Measurements from ENCODE around the gene CDC25A. TPM values are rescaled to one million over a fixed set of nuclear protein-coding genes. Genes with fewer than 3 reads are reported as not detected.
"Not testable (repeated sequence)": the region's sequence is repeated elsewhere in the genome, so short reads cannot be mapped to it uniquely, and the experiment has no call there.

The CDC25A gene
- 37.1 and 39.7 TPM in 2 replicates for total RNA-seq (2014; rRNA removed; shearing (Covaris generic))

DNA sequence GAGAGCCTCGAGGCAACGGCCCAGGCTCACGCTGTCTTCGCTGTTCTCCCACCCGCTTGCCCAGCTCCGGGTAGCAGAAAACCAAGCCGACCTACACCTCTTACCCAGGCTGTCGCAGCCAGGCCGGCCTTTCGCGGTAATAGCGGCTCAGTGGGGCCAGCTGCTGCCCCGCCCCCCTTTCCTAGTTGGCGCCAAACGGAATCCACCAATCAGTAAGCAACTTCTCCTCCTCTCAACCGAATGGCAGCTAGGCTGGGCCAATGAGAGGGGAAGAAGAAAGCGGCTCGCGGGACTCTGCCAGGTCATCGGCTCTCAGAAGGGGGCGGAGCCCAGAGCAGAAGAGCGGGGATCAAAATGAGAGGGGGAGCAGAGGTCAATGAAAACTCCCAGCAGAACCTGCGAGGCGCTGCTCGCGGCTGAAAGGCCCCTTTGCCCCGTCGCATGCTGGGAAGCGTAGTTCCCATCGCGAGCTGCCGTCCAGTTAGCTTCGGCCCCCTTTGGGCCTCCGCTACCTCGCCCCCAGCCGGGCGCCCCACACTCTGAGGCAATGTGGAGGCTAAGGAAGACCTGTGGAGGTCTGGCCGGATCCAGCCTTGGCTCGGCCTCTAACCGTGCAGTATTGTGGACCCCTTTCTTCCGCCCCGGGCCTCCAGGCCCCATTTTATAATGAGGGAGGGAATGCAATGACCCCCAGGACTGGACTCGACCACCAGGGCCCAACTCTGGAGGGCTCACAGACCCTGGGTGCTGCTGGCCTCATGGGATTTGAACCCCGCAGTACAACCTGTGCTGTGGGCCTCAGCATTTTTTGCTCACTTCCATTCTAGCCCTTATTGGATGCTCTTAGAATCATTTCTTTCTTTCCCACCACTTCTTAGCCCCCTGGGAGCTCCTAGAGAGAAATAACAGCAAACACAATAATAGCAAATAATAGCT, at the start of gene CDC25A:
CDC25A (minus strand) TSS at position 152 of the 936 bp plus-strand sequence. CDS start 470 bp downstream, outside the sequence.
- peak; percentile 97 for DNase-seq (ENCODE audit: low read depth)

GRCh38 chr3:48236531-48236930, 48.3 kb upstream of the CDC25A start:
- no peak for DNase-seq (ENCODE audit: low read depth)

GRCh38 chr3:48233542-48233941, 45.3 kb upstream of the CDC25A start:
- no peak for DNase-seq (ENCODE audit: low read depth)

DNA sequence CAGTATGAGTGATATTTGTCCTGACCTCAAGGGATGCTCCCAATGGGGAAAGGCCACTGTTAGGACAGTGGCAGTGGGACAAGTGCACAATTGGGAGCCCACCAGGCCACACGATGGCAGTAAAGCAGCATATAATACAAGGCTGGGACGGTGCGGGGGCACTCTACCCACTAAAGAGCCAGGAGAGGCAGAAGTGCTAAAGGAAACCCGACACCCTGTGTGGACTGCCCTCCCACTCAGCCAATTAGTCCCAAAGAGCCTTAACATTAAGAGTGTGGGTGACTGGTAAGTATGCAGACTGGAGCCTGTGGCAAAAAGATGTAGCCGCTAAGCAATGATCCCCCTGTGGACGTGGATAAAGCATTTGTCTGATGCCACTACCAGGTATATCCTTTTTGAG, 44.5 kb upstream of the CDC25A start:
- DNase-seq (ENCODE audit: low read depth) = peak; percentile 73

GRCh38 chr3:48232232-48232631, 44.0 kb upstream of the CDC25A start:
- no peak for DNase-seq (ENCODE audit: low read depth)

GRCh38 chr3:48226939-48227338, 38.7 kb upstream of the CDC25A start:
- DNase-seq (ENCODE audit: low read depth) = no peak

DNA sequence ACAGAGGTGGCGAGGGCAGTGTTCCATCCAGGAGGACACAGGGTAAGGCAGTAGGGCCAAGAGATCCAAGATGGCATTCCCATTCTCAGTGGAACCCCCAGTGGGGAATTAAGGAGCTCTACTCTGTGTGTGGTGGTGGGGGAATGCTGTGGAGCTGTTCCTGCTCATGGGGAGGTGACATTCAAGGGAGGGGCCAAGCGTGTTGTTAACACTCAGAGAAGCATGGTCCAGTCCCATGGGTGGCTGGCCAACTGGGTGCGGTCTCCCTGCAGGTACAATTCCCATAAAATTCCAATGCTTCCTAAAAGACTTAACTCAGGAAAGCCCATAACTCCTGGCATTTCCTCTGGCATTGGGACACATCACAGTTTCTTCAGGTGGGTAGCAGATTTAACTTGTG, 37.4 kb upstream of the CDC25A start:
- DNase-seq (ENCODE audit: low read depth) = no peak

DNA sequence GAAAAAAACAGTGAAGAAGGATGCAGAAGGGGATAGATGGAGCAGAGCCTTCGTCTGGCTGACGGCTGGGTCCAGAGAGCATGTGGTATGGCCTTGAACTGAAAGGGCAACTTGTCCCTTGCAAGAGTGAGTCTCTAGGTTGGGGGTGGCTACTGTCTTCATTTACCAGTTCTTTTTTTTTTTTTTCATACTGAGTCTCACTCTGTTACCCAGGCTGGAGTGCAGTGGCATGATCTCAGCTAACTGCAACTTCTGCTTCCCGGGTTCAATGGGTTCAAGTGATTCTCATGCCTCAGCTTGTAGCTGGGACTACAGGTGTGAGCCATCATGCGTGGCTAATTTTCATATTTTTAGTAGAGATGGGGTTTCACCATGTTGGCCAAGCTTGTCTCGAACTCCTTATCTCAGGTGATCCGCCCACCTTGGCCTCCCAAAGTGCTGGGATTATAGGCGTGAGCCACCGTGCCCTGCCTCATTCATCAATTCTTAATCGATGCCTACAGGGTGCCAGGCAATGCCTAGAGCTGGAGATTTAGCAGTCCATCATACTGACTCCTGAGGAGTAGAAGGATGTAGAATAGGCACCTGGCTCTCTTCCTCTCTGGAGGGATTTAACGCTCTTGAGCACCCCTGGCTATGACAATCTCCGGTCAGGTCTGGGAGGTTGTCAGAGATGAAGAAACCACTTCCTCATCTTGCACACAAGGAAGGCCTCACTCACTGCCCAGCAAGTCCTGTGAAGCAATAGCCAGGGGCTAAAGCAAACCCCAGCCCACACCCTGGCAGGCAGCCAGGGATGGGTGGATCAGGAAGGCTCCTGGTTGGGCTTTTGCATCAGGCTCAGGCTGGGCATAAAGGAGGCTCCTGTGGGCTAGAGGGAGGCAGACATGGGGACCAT, 34.6 kb upstream of the CDC25A start, which contains the start of gene CAMP:
CAMP (plus strand) TSS at position 880 of the 898 bp plus-strand sequence; CDS start at position 897, 17 bp downstream.
- DNase-seq (ENCODE audit: low read depth) = peak; percentile 29

DNA sequence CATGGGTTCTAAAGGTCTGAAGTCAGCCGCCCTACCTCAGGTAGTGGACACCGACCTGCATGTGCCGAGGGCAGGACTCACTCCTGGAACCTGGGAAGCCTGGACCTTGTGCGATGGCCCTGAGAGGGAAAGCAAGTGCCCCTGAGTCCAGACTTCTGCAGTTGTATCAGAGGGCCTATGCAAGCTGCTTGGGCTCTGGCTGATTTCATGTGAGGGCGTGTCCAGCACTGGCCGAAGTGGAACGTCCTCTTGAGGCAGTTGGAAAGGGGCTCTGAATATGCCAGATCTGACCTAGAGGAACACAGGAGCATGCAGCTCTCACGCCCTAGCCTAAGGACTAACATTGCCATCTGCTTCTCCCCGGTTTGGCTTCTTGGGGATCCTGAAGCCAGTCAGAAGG, 32.5 kb upstream of the CDC25A start:
- DNase-seq (ENCODE audit: low read depth) = no peak

DNA sequence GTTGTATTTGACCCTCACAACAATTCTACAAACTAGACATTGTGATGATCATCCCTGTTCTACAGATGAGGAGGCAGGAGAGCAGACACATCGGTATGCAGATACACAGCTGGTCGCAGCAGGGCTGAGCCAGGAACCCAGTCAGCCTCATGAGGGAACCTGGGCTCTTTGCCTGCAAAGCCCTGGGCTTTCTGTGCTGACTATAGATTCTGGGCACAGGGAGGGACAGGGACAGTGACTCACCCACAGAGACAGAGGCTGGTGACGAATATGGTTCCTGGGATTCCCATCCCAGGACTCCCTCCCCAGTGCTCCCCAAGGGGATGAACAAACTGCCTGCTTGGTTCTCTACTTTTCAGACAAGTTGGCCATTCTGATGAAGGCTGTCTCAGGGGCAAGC, 31.3 kb upstream of the CDC25A start:
- DNase-seq (ENCODE audit: low read depth) = no peak

DNA sequence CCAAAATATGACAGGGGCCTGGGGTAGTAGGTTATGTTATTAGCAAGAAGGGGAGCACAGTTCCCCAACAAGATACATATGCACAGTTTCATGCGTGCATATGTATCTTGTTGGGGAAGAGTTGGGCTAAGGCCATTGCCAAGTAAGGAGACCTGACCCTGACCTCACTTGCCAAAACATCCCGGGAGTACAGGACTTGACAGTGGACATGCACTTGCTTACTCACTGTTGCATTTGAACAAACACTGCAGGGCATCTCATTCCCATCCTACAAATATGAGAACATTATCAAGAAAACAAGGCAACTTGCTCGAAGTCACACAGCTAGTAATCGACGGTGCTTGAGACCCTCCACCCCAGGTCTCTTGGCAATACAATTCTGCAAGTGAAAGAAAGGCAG, 30.3 kb upstream of the CDC25A start:
- no peak for DNase-seq (ENCODE audit: low read depth)

- DNase-seq (ENCODE audit: low read depth) = no peak
Measured at GRCh38 chr3:48217449-48217848, 29.2 kb upstream of the CDC25A start.

GRCh38 chr3:48215876-48216275, 27.7 kb upstream of the CDC25A start:
- DNase-seq (ENCODE audit: low read depth) = no peak

DNA sequence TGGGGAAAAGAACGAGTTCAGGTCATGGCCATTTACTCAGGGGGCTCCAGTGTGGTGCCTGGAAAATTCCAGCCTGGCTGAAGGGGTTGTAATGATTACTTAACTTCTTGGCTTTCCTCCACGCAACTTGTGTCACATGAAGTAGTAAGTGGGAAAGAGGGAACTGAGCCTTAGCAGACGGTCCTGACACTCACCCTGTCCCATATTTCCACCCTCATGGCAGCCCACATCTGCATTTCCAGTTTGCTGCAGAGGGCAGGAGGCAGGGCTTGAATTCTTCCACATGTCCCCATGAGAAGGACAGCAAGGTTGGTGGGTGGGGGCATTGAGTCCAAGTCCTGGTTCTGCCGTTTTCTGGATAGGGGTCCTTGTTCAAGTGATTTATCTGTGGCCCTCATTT, 27.2 kb upstream of the CDC25A start:
- no peak for DNase-seq (ENCODE audit: low read depth)

DNA sequence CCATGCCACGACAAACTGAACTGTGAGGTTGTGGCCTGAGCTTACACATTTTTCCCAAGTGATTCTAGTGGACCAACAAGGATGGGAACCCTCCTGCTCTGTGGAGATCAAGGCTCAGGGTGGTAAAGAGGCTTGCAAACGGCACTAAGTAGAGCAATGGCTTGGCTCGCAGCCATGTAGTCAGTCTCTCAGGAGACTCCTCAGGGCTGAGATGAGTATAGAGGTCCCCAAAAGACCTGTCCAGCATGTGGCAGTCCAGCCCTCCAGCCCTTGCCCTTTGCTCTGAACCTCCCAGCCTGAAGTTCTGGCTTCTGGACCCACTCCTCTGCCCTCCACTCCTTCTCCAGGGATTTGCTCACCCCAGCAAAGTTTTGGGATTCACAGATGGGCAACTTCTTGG, 26.8 kb upstream of the CDC25A start:
- DNase-seq (ENCODE audit: low read depth) = no peak

GRCh38 chr3:48214225-48214624, 26.0 kb upstream of the CDC25A start:
- DNase-seq (ENCODE audit: low read depth) = no peak

- not testable (repeated sequence) for DNase-seq (ENCODE audit: low read depth)
Measured at GRCh38 chr3:48211776-48212175, 23.6 kb upstream of the CDC25A start.

DNA sequence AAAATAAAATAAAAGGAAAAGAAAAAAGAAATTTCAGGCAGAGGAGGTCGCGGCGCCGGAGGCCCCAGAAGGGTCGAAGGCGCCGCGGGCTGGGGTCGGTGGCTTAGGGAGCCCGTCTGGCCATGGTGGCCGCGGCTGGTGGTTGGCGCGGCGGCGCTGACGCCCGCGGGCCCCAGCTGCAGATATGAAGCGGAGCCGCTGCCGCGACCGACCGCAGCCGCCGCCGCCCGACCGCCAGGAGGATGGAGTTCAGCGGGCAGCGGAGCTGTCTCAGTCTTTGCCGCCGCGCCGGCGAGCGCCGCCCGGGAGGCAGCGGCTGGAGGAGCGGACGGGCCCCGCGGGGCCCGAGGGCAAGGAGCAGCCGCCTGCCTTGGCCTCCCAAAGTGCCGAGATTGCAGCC, 22.3 kb upstream of the CDC25A start:
- not testable (repeated sequence) for DNase-seq (ENCODE audit: low read depth)

- DNase-seq (ENCODE audit: low read depth) = no peak
Measured at GRCh38 chr3:48209445-48209844, 21.2 kb upstream of the CDC25A start.

- no peak for DNase-seq (ENCODE audit: low read depth)
Measured at GRCh38 chr3:48208076-48208475, 19.9 kb upstream of the CDC25A start.

DNA sequence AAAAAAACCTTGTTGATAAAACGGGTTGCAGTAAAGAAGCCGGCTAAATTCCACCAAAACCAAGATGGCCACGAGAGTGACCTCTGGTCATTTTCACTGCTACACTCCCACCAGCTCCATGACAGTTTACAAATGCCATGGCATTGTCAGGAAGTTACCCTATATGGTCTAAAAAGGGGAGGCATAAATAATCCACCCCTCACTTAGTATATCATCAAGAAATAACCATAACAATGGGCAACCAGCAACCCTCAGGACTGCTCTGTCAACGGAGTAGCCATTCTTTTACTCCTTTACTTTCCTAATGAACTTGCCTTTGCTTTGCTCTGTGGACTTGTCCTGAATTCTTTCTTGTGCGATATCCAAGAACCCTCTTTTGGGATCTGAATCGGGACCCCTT, 14.4 kb upstream of the CDC25A start:
- DNase-seq (ENCODE audit: low read depth) = no peak

GRCh38 chr3:48199117-48199516, 10.9 kb upstream of the CDC25A start:
- no peak for DNase-seq (ENCODE audit: low read depth)
